ENCODE results near the gene CD55.

CD55 gene

GRCh38 chr1:207329469-207329868, 8.0 kb downstream of the CD55 start:
- DNase-seq (ENCODE audit: low read depth in 2 of 2), result no peak

GRCh38 chr1:207330011-207330710, 8.7 kb downstream of the CD55 start:
- DNase-seq (ENCODE audit: low read depth in 2 of 2), result no peak

- no peak for DNase-seq (ENCODE audit: low read depth in 2 of 2)
Measured at GRCh38 chr1:207331354-207332313, 10.2 kb downstream of the CD55 start.

GRCh38 chr1:207333009-207333600, 11.6 kb downstream of the CD55 start:
- DNase-seq (ENCODE audit: low read depth in 2 of 2), result no peak

GRCh38 chr1:207333620-207334019, 12.1 kb downstream of the CD55 start:
- DNase-seq (ENCODE audit: low read depth in 2 of 2), result no peak

GRCh38 chr1:207334337-207334736, 12.9 kb downstream of the CD55 start:
- DNase-seq (ENCODE audit: low read depth in 2 of 2), result no peak

GRCh38 chr1:207335138-207335537, 13.7 kb downstream of the CD55 start:
- DNase-seq (ENCODE audit: low read depth in 2 of 2), result no peak

- DNase-seq (ENCODE audit: low read depth in 2 of 2), result no peak
Measured at GRCh38 chr1:207335695-207336363, 14.4 kb downstream of the CD55 start.

- DNase-seq (ENCODE audit: low read depth in 2 of 2), result peak in 1 of 2 donors; percentile 15
Measured at GRCh38 chr1:207336559-207337467, 15.3 kb downstream of the CD55 start.

GRCh38 chr1:207342332-207342731, 20.9 kb downstream of the CD55 start:
- DNase-seq (ENCODE audit: low read depth in 2 of 2), result no peak

GRCh38 chr1:207343675-207344074, 22.2 kb downstream of the CD55 start:
- DNase-seq (ENCODE audit: low read depth in 2 of 2), result no peak

- no peak for DNase-seq (ENCODE audit: low read depth in 2 of 2)
Measured at GRCh38 chr1:207344221-207344620, 22.7 kb downstream of the CD55 start.

- DNase-seq (ENCODE audit: low read depth in 2 of 2), result no peak
Measured at GRCh38 chr1:207345644-207346477, 24.4 kb downstream of the CD55 start.

GRCh38 chr1:207346513-207346912, 25.0 kb downstream of the CD55 start:
- no peak for DNase-seq (ENCODE audit: low read depth in 2 of 2)

GRCh38 chr1:207349979-207350378, 28.5 kb downstream of the CD55 start:
- DNase-seq (ENCODE audit: low read depth in 2 of 2), result no peak

- no peak for DNase-seq (ENCODE audit: low read depth in 2 of 2)
Measured at GRCh38 chr1:207352554-207352953, 31.1 kb downstream of the CD55 start.

- DNase-seq (ENCODE audit: low read depth in 2 of 2), result no peak
Measured at GRCh38 chr1:207355060-207355459, 33.6 kb downstream of the CD55 start.

GRCh38 chr1:207355513-207356295, 34.2 kb downstream of the CD55 start:
- no peak for DNase-seq (ENCODE audit: low read depth in 2 of 2)

GRCh38 chr1:207361029-207361428, 39.6 kb downstream of the CD55 start:
- no peak for DNase-seq (ENCODE audit: low read depth in 2 of 2)
